Thyroid gland (tissue), 4 donors: ENCODE results near the gene PDLIM3.
A peak's percentile ranks its signal among the peaks of the same experiment; 100 is the strongest.

Source experiments
- CTCF ChIP-seq, 6 experiments: fragments of 200-600 bp in 3 of 6; fragments of 450-650 bp in 3 of 6; sonication (generic) in 3 of 6; IDR thresholded peaks; one replicate each; pipeline ENCODE4 v1.5.1; 2016 to 2019; ENCODE audit warnings: antibody characterized with exemption in 6 of 6, mild to moderate bottlenecking in 2 of 6, inconsistent platforms in 1 of 6, moderate library complexity in 1 of 6
- POLR2A ChIP-seq, 2 donors: fragments of 450-650 bp; IDR thresholded peaks; one replicate each; pipeline ENCODE4 v1.6.1; 2017; ENCODE audit warnings: antibody characterized with exemption in 2 of 2, mild to moderate bottlenecking in 2 of 2, moderate library complexity in 1 of 2

GRCh38 chr4:185535612-185536410 is 504 bp upstream of the PDLIM3 start:
- TF ChIP-seq POLR2A (IDR thresholded peaks at IDR 0.05) (peak in 1 of 2 donors; percentile 54), CTCF (IDR thresholded peaks at IDR 0.05) (no peak)
